Activated CD8-positive, alpha-beta memory T cell treated with anti-CD3 and anti-CD28 coated beads for 24 hours (primary cell): ENCODE data around the gene CEP131.

Experiments used
- DNase-seq: peaks from one replicate; pipeline ENCODE4 v3.0.0-alpha.2; 2020

Gene CEP131

DNA sequence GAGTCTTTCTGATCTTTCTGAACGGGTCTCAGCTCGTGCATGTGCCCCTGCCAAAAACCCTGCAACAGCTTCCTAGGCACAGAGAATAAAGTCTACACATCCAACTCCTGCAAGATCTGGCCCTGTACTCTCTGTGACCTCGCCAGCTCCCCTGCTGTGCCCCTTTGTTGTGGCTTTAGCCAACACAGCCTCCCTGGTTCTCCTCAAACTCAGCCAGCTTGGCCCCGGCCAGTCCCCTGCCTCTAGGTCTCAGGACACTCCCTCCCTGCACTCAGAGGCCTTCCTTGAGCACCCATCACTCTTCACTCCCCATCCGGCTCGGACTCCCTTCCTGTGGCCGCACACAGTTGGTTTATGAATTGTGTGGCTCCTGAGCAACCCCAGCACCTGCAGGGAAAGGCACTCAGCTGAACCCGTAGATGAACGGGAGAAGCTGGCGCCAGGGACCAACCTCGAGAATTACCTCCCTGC lies 1.4 kb downstream of the CEP131 start:
- DNase-seq, result no peak

- no peak for DNase-seq
These were observed 3.1 kb downstream of the CEP131 start for GRCh38 chr17:81219476-81220180.

- DNase-seq, result no peak
These were observed 3.8 kb downstream of the CEP131 start for GRCh38 chr17:81218991-81219390.

GRCh38 chr17:81218459-81218858 lies 4.3 kb downstream of the CEP131 start:
- no peak for DNase-seq

DNA sequence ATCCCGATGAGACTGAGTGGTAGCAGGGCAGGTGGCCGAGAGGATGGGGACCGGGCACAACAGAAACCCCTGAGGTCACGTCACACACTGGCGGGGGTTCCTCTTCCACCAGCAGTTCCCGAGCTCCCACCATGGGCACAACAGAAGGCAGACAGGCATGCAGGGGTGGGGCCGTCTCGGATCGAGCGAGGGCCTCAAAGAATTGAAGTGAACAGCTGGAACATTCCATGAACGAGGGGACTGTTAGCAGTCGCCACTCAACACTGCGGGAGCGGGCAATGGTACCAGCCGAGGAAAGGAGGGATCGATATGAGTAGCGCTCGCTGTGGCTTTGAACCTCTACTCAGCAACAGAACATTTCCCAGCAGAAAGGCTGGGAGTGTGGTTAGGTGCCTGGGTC lies 5.3 kb downstream of the CEP131 start:
- DNase-seq, result no peak

DNA sequence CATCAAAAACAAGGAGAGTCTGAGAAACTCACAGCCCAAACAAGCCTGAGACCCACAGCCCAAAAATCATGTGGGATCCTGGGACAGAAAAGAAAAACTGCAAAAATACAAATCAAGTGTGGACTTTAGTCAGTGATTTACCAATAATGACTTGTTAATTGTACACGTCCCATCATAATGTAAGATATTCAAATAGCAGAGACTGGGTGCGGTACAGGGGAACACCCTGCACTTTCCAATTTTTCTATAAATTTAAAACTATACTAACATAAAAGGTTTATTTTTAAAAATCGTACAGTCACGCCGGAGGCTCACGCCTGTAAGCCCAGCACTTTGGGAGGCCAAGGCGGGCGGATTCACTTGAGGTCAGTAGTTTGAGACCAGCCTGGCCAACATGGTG lies 8.8 kb downstream of the CEP131 start:
- DNase-seq, result no peak

DNA sequence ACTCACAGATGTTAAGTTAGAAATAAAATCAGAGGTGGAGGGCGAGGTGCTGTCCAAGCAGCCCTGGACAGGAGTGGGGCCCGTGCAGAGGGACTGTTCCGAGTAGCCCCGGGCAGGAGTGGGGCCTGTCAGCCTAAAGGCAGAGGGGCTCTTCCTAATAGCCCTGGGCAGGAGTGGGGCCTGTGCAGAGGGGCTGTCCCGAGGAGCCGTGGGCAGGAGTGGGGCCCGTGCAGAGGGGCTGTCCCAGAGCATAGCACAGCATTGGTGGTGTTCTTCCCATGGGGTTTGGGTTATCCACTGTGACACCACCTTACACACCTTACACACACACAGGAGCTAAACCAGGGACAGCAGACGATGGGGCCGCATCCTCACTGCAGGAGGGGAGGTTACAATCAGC lies 10.4 kb downstream of the CEP131 start:
- DNase-seq, result no peak

DNA sequence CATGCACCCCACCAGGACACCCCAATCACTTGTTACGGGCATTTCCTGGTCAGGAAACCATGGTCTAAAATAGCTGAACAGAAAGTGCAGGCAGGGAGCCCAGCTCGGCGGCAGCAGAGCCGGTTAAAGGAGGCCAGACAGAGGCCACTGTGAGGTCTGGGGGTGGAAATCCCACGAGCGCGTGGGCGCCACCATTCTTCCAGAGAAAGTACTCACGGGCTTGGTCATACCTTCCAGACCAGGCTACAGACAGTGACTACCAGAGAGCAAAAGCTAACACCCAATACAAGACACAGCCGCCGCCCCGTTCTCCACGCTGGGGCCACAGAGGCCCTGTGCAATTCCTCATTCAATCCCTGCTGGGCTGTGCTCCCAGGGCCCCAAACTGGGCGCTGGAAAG lies 11.9 kb downstream of the CEP131 start:
- no peak for DNase-seq

GRCh38 chr17:81210466-81210865 lies 12.3 kb downstream of the CEP131 start:
- no peak for DNase-seq

DNA sequence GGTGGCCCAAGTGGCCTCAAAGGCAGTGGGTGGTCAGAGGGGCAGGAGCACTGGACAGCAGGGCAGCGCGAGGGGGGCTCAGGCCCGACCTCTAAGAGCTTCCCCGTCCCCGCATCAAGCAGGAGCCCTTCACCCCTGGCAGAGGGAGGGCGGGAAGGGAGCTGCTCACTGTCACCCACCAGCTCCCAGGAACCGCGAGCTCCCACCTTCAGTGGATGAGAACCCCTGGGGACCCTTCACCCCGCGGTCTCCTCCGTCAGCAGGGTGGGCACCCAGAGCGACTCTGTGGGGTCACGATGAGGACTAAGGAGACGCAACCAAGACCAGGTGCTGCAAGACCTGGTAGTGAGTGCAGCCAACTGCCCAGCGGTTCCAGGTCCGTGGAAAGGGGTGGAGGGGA lies 13.6 kb downstream of the CEP131 start:
- DNase-seq, result no peak

GRCh38 chr17:81208651-81209050 lies 14.1 kb downstream of the CEP131 start:
- no peak for DNase-seq

DNA sequence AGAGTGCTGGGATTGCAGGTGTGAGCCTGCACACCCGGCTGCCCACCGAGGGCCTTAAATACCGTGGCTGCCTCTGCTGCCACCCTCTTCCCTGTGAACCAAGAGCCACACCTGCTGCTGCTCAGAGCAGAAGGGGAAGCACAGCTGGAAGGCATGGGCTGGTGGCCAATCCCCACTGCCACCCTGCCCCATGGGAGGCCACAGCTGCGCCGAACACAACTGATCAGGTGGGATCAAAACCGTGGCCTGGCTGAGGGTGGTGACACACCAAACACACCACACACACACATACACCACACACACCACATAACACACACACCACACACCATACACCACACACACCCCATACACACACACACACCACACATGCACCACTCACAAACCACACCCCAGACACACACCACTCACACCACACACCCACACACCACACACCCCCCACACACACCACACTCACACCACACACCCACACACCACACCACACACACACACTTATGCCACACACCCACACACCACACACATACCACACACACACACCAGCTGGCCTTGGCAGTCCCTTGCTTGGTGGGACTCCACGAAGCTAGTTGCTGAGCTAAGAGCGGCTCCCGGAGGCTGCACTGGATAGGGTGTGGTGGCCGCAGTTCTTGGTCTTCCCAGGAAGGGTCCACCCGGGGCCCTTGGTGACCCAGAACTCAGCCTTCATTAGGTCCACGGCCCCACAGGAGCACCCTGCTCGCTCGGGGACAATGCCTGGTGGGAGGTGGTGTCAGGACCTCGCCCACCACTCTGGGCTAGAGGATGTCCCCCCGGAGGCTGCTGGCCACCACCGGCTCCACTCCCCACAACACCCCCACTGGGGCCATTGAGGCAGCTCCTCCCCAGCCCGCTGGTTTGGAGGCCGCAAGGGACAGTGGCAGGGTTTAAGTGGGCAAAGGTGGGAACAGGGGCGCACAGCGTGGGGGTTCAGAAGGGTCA lies 14.9 kb downstream of the CEP131 start:
- DNase-seq, result no peak

DNA sequence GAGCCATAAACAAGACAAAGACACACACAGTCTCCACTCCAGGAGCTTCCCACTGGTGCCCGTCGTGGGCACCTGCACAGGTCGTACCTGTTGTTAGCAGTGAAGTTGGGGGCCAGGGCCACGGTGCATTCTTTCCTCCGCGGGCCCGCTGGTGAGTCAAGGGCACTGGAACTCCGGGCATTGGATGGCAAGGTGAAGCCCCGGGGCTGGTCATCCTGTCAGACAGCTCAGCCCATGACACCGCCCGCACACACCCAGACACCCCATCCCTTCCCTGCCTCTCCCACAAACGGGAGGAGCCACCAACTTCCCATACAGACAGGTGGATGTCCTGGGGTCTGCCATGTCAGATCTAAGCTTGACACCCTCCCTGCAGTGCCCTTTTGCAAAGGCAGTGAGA lies 16.1 kb downstream of the CEP131 start:
- no peak for DNase-seq

- DNase-seq, result no peak
These were observed 16.6 kb downstream of the CEP131 start for GRCh38 chr17:81206166-81206565.

GRCh38 chr17:81204578-81204977 lies 18.2 kb downstream of the CEP131 start:
- no peak for DNase-seq

DNA sequence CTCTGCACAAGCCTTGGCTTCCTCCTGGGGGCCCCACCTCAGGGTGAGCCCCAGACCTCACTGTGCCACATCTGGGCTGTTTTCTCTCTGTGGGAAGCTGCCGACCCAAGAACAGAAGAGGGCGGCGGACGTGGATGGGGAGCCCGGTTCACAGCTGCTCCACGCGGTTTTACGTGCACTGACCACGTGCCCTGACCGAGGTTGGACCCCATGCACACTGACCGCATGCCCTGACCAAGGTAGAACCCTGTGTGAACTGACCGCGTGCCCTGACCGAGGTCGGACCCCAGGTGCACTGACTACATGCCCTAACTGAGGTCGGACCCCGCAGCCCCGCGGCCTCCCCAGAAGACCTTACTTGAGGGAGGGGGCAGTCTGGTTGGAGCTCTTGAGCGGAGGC lies 19.6 kb downstream of the CEP131 start:
- no peak for DNase-seq

- no peak for DNase-seq
These were observed 20.4 kb downstream of the CEP131 start for GRCh38 chr17:81202318-81202717.

- DNase-seq, result no peak
These were observed 21.8 kb downstream of the CEP131 start for GRCh38 chr17:81200695-81201580.

GRCh38 chr17:81200201-81200600 lies 22.6 kb downstream of the CEP131 start:
- no peak for DNase-seq

DNA sequence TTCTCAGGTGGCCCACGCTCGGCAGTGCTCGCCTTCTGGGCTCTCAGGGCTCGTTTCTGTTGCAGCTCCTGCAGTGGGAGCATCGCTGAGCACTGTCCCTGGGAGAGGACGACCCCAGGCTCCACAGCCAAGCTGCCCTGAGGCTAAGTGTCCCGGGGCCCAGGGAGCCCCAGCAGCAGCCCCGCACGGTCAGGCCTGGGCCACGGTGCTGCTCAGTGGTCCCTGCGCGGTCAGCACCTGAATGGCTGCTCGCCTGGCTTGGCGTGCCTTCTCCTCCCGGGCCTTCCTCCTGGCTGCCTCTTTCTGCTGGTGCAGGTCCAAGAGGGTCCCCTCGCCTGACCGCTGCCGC lies 23.3 kb downstream of the CEP131 start:
- DNase-seq, result no peak

GRCh38 chr17:81198826-81199481 lies 23.8 kb downstream of the CEP131 start:
- DNase-seq, result no peak

DNA sequence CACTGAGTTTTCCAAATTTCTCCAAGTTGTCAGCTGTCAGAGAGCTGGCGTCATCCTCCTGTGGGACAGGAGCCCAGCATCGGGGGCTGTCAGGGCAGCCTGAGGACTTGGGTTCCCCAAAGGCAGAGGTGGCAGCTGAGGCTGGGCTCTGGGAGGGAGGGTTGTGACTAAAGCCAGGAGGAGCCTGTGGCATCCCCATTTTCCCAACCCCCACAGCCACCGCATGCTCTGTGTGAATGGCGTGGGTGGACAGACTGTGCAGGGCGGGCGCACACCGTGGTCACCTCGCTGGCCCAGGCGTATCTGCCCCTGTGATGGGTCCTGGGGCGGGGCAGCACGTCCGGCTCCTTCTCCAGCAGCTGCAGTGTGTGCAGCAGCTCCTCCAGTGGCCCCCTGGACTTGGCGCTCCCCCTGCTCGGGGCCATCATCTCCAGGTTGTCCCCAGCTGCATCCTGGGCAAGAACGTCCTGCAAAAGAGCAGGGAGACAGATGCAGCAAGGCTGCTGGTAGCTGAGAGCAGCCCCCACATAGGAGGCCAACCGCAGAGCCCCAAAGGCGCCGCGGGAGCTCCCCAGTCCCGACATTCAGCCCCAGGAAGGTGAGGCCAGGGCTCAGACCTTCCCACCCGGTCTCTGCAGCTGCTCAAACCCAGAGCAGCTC lies 24.8 kb downstream of the CEP131 start:
- no peak for DNase-seq
